K562 (cell line): ENCODE data around the gene TAS2R31. TPM values are rescaled to one million over a fixed set of nuclear protein-coding genes. Genes with fewer than 3 reads are reported as not detected.

ENCODE experiments used
- ATAC-seq: fragments of 200-7000 bp; cut with Tn5 transposase; 3 replicates; pipeline ENCODE4 v1.9.1; 2020; ENCODE audit warnings: moderate library complexity
- BruUV-seq: library from RNA; stranded (reverse); fragments of 400-500 nt; replicated peaks from 2 replicates; lab custom pipeline; 2021; lab: Mats Ljungman, UMichigan
- CTCF ChIA-PET: fragments of 300-600 bp; formaldehyde crosslinking; extraction: SDS; loops from one replicate; lab custom pipeline; 2021; ENCODE audit warnings: low intra/inter-chr PET ratio; lab: Yijun Ruan, JAX
- POLR2A ChIA-PET: fragments of 300-600, 350-650 bp; sonication (Branson Sonifier 250); formaldehyde crosslinking; extraction: SDS; loops from one replicate; lab custom pipeline; 2021; ENCODE audit warnings: antibody characterized with exemption, inconsistent platforms; lab: Yijun Ruan, JAX
- DNase-seq, 4 experiments: peaks; one replicate each; pipeline versions ENCODE4 v3.0.0 to v3.0.0-alpha.2; 2011 to 2018; ENCODE audit warnings: low spot score in 3 of 4, mixed read lengths in 3 of 4; ENCODE audit errors: extremely low read depth in 1 of 4
- FAIRE-seq: peaks from 2 replicates; lab custom pipeline; 2011; peaks lifted over from hg19 to GRCh38; lab: Jason Lieb, UNC
- H2AFZ ChIP-seq: 2 replicates; pipeline ENCODE4 v1.6.0; 2011; ENCODE audit warnings: low read depth, low read length, control low read depth, inconsistent platforms
- H3K27ac ChIP-seq: fragments of 200-600 bp; 3 replicates; pipeline ENCODE4 v1.8.0; 2011; ENCODE audit warnings: low read depth, mild to moderate bottlenecking, control low read depth, inconsistent platforms, low read length, moderate library complexity, mixed read lengths; ENCODE audit errors: extremely low read depth
- H3K27me3 ChIP-seq, 2 experiments: fragments of 300-600 bp in 1 of 2; 2 replicates in 1 of 2; 3 replicates in 1 of 2; pipeline versions ENCODE4 v1.6.0 to v1.8.0; 2011; ENCODE audit warnings: inconsistent platforms in 2 of 2, low read length in 2 of 2, mild to moderate bottlenecking in 1 of 2, mixed read lengths in 1 of 2, moderate library complexity in 1 of 2; ENCODE audit not compliant: control insufficient read depth in 2 of 2, insufficient read depth in 2 of 2
- H3K36me3 ChIP-seq: fragments of 300-600 bp; 3 replicates; pipeline ENCODE4 v1.8.0; 2011; ENCODE audit warnings: mild to moderate bottlenecking, low read length, inconsistent platforms; ENCODE audit not compliant: control insufficient read depth, insufficient read depth
- H3K4me1 ChIP-seq, 2 experiments: fragments of 200-600 bp in 1 of 2; replicated peaks in 1 of 2; 2 replicates in 1 of 2; 3 replicates in 1 of 2; pipeline versions ENCODE4 v1.5.1 to v1.8.0; 2011; ENCODE audit warnings: inconsistent platforms in 2 of 2, low read length in 2 of 2, mild to moderate bottlenecking in 1 of 2, mixed read lengths in 1 of 2, moderate library complexity in 1 of 2; ENCODE audit not compliant: control insufficient read depth in 2 of 2, insufficient read depth in 2 of 2
- H3K4me2 ChIP-seq: 2 replicates; pipeline ENCODE4 v1.6.1; 2011; ENCODE audit warnings: low read length, control low read depth, inconsistent platforms, mixed read lengths; ENCODE audit not compliant: insufficient read depth
- H3K4me3 ChIP-seq: fragments of 200-600 bp; sonication (generic), shearing (Covaris generic); 2 replicates; pipeline ENCODE4 v1.5.1; 2016; ENCODE audit warnings: control low read depth, inconsistent platforms
- H3K79me2 ChIP-seq: fragments of 200-600 bp; 3 replicates; pipeline ENCODE4 v1.8.0; 2011; ENCODE audit warnings: low read length, inconsistent platforms; ENCODE audit not compliant: control insufficient read depth, insufficient read depth
- H3K9ac ChIP-seq, 2 experiments: 2 replicates each; pipeline versions ENCODE4 v1.6.0 to v1.6.1; 2011; ENCODE audit warnings: low read depth in 2 of 2, low read length in 2 of 2, control low read depth in 1 of 2, inconsistent platforms in 1 of 2, mild to moderate bottlenecking in 1 of 2, mixed read lengths in 1 of 2; ENCODE audit not compliant: insufficient read depth in 1 of 2
- H3K9me1 ChIP-seq: one replicate; pipeline ENCODE4 v1.6.0; 2011; ENCODE audit warnings: inconsistent platforms, mild to moderate bottlenecking, low read length, moderate library complexity; ENCODE audit not compliant: control insufficient read depth, insufficient read depth
- H3K9me3 ChIP-seq: replicated peaks from 2 replicates; pipeline ENCODE4 v1.5.1; 2011; ENCODE audit warnings: low read depth, low read length, inconsistent platforms; ENCODE audit not compliant: control insufficient read depth, insufficient read depth
- H4K20me1 ChIP-seq: replicated peaks from 2 replicates; pipeline ENCODE4 v1.6.1; 2011; ENCODE audit warnings: low read length, inconsistent platforms, mixed read lengths; ENCODE audit not compliant: control insufficient read depth, insufficient read depth
- BRD9 ChIP-seq: fragments of 450-650 bp; IDR thresholded peaks from 2 replicates; pipeline ENCODE4 v1.6.1; 2018; ENCODE audit warnings: low read depth; ENCODE audit not compliant: partially characterized antibody
- HDGF ChIP-seq: fragments of 450-650 bp; IDR thresholded peaks from 2 replicates; pipeline ENCODE4 v1.6.1; 2016
- LEF1 ChIP-seq: fragments of 450-650 bp; IDR thresholded peaks from 2 replicates; pipeline ENCODE4 v1.6.1; 2016; ENCODE audit warnings: mild to moderate bottlenecking
- NONO ChIP-seq, 2 experiments: fragments of 200-400 bp in 1 of 2; fragments of 450-650 bp in 1 of 2; formaldehyde crosslinking in 1 of 2; IDR thresholded peaks; 2 replicates each; pipeline ENCODE4 v1.6.1; 2017; ENCODE audit warnings: low read depth in 2 of 2, mild to moderate bottlenecking in 2 of 2, moderate library complexity in 2 of 2, low read length in 1 of 2
- RUNX1 ChIP-seq: sonication (generic); IDR thresholded peaks from 2 replicates; pipeline ENCODE4 v1.6.1; 2016; ENCODE audit warnings: antibody characterized with exemption, low read depth
- ZNF408 ChIP-seq: fragments of 250-450 bp; sonication (Bioruptor Pico); IDR thresholded peaks from 2 replicates; pipeline ENCODE4 v1.4.0; 2020; ENCODE audit warnings: low read depth, mild to moderate bottlenecking, moderate library complexity
- ZNF76 ChIP-seq: fragments of 250-450 bp; sonication (Bioruptor Pico); IDR thresholded peaks from 2 replicates; pipeline ENCODE4 v1.4.0; 2020; ENCODE audit warnings: mild to moderate bottlenecking, moderate library complexity, borderline replicate concordance
- WGBS: fragments of 100-300 bp; shearing (Covaris generic); methylation state at CpG from one replicate; pipeline ENCODE4 v1.1.6; 2016; ENCODE audit warnings: low coverage, mixed read lengths; ENCODE audit not compliant: insufficient coverage; ENCODE audit errors: missing lambda C conversion rate; 5-methylcytosine and 5-hydroxymethylcytosine counted together
- in situ Hi-C: fragments of 300-500 bp; cut with MboI; formaldehyde crosslinking; loops from 4 replicates; pipeline ENCODE4 v1.15.0; 2018; ENCODE audit warnings: inconsistent platforms, mixed read lengths
- intact Hi-C: fragments of 100-400 bp; cut with micrococcal nuclease; formaldehyde crosslinking; loops from 2 replicates; pipeline ENCODE4 v1.14.2; 2022
- polyA plus RNA-seq, 8 experiments: library from polyadenylated mRNA; depleted of rRNA in 4 of 8; stranded (reverse) in 5 of 8; unstranded in 3 of 8; fragments of >200 nt; fragmentation: Nextera tagmentation in 2 of 8; fragmentation: Illumina TruSeq in 1 of 8; extraction: Ambion mirVana in 2 of 8; extraction: Trizol in 1 of 8; gene quantifications; 2 replicates each; pipeline versions ENCODE4 v1.2.1 to v1.2.3, GENCODE V29; 2011 to 2014; ENCODE audit warnings: inconsistent platforms in 1 of 8, missing spikeins in 1 of 8
- total RNA-seq, 7 experiments: library from RNA; depleted of rRNA in 6 of 7; stranded (reverse); fragments of >200 nt in 6 of 7; fragmentation: Illumina TruSeq in 2 of 7; extraction: Trizol in 2 of 7; gene quantifications; 2 replicates each; pipeline versions ENCODE4 v1.2.1 to v1.2.3, GENCODE V29; 2011 to 2021; ENCODE audit warnings: low replicate concordance in 1 of 7
- TF ChIP-seq, protein P1 (sequence below), 2 experiments: fragments of 450-650 bp; IDR thresholded peaks; 2 replicates each; pipeline ENCODE4 v1.6.1; 2018; ENCODE audit warnings: mild to moderate bottlenecking in 2 of 2, low read depth in 1 of 2; ENCODE audit not compliant: partially characterized antibody in 2 of 2

The TAS2R31 gene
- total and polyA plus RNA-seq, 9 of the 15 experiments (the other 6 are each of a cell fraction or from before 2014, with no cell fraction given) = 0.59 to 3.6 (median 1.4) TPM; not detected in 4

DNA sequence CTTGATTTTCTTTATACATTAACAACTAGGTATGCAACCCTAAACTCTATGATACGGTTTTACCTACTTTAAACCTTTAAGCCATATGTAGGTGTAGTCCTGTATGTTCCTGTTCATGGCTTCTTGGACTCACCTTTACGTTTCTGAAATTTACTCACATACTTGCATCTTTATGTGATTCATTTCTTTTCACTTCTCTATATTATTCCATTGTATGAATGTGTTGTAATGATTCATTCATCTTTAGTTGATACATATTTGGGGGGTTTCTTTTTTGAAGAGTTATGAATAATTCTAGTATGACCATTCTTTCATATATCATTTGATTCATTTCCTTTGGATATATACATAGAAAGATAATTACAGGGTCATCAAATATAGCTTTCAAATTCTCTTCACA lies 42.1 kb downstream of the TAS2R31 start (continued):
- no peak for TF ChIP-seq HDGF

DNA sequence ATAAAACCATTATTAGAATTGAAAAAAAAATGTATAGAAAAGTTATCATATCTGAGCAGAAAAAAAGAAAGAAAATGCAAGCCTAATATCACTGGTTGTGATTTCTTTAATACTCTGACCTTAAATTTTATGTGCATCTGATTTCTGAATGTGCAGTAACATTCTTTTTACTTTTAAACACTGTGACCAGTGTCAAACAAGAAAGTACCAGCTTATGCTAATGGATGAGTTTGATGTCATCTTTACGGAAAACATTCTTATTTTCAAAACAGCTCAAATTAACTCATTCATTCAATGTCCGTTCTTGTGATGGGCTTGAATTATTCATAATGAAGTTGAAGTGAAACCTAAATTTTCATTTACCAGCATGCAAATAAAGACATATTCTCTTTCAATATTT lies 44.4 kb downstream of the TAS2R31 start, which contains the start of gene TAS2R50:
TAS2R50 (minus strand) TSS at position 101 of the 400 bp plus-strand sequence; CDS start at position 49, 52 bp downstream.
- in situ Hi-C loops (no loop called here), intact Hi-C loops (no loop called here)
- no peaks in the 10 kb centered on the region for H3K79me2 ChIP-seq
- FAIRE-seq (no peak), ATAC-seq (no peak), DNase-seq (no peak)
- CTCF ChIA-PET = no interaction called here
- H3K36me3 ChIP-seq = no peaks in the 10 kb centered on the region
- no peak within 1 kb of the TSS for H3K27ac ChIP-seq
- no peak within 1 kb of the TSS for H3K4me2 ChIP-seq
- no peak for TF ChIP-seq ZNF76 (CRISPR knock-in tag)
- no peak for TF ChIP-seq BRD9
- TF ChIP-seq ZNF408 (CRISPR knock-in tag) = no peak
- TF ChIP-seq RUNX1 = no peak
- TF ChIP-seq, protein P1, sequence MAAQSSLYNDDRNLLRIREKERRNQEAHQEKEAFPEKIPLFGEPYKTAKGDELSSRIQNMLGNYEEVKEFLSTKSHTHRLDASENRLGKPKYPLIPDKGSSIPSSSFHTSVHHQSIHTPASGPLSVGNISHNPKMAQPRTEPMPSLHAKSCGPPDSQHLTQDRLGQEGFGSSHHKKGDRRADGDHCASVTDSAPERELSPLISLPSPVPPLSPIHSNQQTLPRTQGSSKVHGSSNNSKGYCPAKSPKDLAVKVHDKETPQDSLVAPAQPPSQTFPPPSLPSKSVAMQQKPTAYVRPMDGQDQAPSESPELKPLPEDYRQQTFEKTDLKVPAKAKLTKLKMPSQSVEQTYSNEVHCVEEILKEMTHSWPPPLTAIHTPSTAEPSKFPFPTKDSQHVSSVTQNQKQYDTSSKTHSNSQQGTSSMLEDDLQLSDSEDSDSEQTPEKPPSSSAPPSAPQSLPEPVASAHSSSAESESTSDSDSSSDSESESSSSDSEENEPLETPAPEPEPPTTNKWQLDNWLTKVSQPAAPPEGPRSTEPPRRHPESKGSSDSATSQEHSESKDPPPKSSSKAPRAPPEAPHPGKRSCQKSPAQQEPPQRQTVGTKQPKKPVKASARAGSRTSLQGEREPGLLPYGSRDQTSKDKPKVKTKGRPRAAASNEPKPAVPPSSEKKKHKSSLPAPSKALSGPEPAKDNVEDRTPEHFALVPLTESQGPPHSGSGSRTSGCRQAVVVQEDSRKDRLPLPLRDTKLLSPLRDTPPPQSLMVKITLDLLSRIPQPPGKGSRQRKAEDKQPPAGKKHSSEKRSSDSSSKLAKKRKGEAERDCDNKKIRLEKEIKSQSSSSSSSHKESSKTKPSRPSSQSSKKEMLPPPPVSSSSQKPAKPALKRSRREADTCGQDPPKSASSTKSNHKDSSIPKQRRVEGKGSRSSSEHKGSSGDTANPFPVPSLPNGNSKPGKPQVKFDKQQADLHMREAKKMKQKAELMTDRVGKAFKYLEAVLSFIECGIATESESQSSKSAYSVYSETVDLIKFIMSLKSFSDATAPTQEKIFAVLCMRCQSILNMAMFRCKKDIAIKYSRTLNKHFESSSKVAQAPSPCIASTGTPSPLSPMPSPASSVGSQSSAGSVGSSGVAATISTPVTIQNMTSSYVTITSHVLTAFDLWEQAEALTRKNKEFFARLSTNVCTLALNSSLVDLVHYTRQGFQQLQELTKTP (IDR thresholded peaks at IDR 0.05; ENCODE audit: low read depth in 1 of 2, partially characterized antibody in 2 of 2) = no peak
- no peak for TF ChIP-seq LEF1
- no peak for TF ChIP-seq NONO (IDR thresholded peaks at IDR 0.05; ENCODE audit: low read depth in 2 of 2, low read length in 1 of 2)
- H3K4me1 ChIP-seq = no peaks in the 10 kb centered on the region
- 36% methylated on average over 2 of the region's 2 CpGs for WGBS
- no TSS peak for BruUV-seq
- H3K4me3 ChIP-seq = no peak within 1 kb of the TSS
- no peak within 1 kb of the TSS for H2AFZ ChIP-seq
- H3K9me1 ChIP-seq = no peaks in the 10 kb centered on the region
- H3K27me3 ChIP-seq = no peaks in the 10 kb centered on the region
- no peak within 1 kb of the TSS for H3K9ac ChIP-seq
- no peaks in the 10 kb centered on the region for H4K20me1 ChIP-seq
- H3K9me3 ChIP-seq = no peaks in the 10 kb centered on the region
- POLR2A ChIA-PET = no interaction called here
